ENCODE data around the gene SORBS1. TPM values are rescaled to one million over a fixed set of nuclear protein-coding genes. Genes with fewer than 3 reads are reported as not detected.
A peak's percentile ranks its signal among the peaks of the same experiment; 100 is the strongest.

SORBS1 gene
- total and polyA plus RNA-seq, 2 of the 13 experiments (the other 11 are each of a cell fraction or from before 2014, with no cell fraction given): 16.8 to 39.8 TPM

GRCh38 chr10:95341716-95342130 is 219.4 kb downstream of the SORBS1 start (continued):
- TF ChIP-seq, protein P1, sequence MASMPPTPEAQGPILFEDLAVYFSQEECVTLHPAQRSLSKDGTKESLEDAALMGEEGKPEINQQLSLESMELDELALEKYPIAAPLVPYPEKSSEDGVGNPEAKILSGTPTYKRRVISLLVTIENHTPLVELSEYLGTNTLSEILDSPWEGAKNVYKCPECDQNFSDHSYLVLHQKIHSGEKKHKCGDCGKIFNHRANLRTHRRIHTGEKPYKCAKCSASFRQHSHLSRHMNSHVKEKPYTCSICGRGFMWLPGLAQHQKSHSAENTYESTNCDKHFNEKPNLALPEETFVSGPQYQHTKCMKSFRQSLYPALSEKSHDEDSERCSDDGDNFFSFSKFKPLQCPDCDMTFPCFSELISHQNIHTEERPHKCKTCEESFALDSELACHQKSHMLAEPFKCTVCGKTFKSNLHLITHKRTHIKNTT (CRISPR knock-in tag; IDR thresholded peaks at IDR 0.05): no peak
- TF ChIP-seq BORCS8-MEF2B (CRISPR knock-in tag; IDR thresholded peaks at IDR 0.05) (no peak), ZNF264 (CRISPR knock-in tag; IDR thresholded peaks at IDR 0.05) (no peak), SRF (IDR thresholded peaks at IDR 0.05; ENCODE audit: low read depth, low read length) (peak; percentile 71), TFE3 (CRISPR knock-in tag; IDR thresholded peaks at IDR 0.05) (no peak), CAMTA2 (CRISPR knock-in tag; IDR thresholded peaks at IDR 0.05; ENCODE audit: borderline replicate concordance) (no peak), LCORL (IDR thresholded peaks at IDR 0.05) (no peak), LCORL (CRISPR knock-in tag; IDR thresholded peaks at IDR 0.05) (no peak), NCOA2 (CRISPR knock-in tag; IDR thresholded peaks at IDR 0.05) (peak; percentile 39; the same call in 1 of the 2 replicates), SOX13 (IDR thresholded peaks at IDR 0.05) (no peak), SOX13 (CRISPR knock-in tag; conservative IDR thresholded peaks at IDR 0.05 in 1 of 2, IDR thresholded peaks at IDR 0.05 in 1 of 2) (peak in 1 of 2 experiments; percentile 37; a peak in 1 of 4 replicates), HOXA3 (CRISPR knock-in tag; IDR thresholded peaks at IDR 0.05) (no peak), ZNF382 (CRISPR knock-in tag; IDR thresholded peaks at IDR 0.05; ENCODE audit: borderline replicate concordance) (no peak), ZNF354B (CRISPR knock-in tag; IDR thresholded peaks at IDR 0.05) (no peak), ZNF672 (CRISPR knock-in tag; IDR thresholded peaks at IDR 0.05) (no peak), AHR (CRISPR knock-in tag; IDR thresholded peaks at IDR 0.05) (no peak), FOXK1 (CRISPR knock-in tag; IDR thresholded peaks at IDR 0.05; ENCODE audit: borderline replicate concordance, low read depth) (no peak), ZNF770 (CRISPR knock-in tag; IDR thresholded peaks at IDR 0.05) (no peak)
- TF ChIP-seq, protein P2, sequence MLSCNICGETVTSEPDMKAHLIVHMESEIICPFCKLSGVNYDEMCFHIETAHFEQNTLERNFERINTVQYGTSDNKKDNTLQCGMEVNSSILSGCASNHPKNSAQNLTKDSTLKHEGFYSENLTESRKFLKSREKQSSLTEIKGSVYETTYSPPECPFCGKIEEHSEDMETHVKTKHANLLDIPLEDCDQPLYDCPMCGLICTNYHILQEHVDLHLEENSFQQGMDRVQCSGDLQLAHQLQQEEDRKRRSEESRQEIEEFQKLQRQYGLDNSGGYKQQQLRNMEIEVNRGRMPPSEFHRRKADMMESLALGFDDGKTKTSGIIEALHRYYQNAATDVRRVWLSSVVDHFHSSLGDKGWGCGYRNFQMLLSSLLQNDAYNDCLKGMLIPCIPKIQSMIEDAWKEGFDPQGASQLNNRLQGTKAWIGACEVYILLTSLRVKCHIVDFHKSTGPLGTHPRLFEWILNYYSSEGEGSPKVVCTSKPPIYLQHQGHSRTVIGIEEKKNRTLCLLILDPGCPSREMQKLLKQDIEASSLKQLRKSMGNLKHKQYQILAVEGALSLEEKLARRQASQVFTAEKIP (CRISPR knock-in tag; IDR thresholded peaks at IDR 0.05; ENCODE audit: borderline replicate concordance): no peak
- TF ChIP-seq, protein P3, sequence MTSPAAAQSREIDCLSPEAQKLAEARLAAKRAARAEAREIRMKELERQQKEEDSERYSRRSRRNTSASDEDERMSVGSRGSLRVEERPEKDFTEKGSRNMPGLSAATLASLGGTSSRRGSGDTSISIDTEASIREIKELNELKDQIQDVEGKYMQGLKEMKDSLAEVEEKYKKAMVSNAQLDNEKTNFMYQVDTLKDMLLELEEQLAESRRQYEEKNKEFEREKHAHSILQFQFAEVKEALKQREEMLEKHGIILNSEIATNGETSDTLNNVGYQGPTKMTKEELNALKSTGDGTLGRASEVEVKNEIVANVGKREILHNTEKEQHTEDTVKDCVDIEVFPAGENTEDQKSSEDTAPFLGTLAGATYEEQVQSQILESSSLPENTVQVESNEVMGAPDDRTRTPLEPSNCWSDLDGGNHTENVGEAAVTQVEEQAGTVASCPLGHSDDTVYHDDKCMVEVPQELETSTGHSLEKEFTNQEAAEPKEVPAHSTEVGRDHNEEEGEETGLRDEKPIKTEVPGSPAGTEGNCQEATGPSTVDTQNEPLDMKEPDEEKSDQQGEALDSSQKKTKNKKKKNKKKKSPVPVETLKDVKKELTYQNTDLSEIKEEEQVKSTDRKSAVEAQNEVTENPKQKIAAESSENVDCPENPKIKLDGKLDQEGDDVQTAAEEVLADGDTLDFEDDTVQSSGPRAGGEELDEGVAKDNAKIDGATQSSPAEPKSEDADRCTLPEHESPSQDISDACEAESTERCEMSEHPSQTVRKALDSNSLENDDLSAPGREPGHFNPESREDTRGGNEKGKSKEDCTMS (CRISPR knock-in tag; conservative IDR thresholded peaks at IDR 0.05): no peak
- TF ChIP-seq, protein P4, sequence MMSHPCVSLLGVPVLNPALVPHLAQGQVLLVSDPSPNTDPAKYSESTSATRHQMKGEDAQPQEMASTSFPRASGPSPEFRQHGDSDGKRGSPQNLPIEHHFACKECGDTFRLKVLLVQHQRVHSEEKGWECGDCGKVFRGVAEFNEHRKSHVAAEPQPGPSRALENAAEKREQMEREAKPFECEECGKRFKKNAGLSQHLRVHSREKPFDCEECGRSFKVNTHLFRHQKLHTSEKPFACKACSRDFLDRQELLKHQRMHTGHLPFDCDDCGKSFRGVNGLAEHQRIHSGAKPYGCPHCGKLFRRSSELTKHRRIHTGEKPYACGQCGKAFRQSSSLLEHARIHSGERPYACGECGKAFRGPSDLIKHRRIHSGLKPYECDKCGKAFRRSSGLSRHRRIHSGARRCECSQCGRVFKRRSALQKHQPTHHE (CRISPR knock-in tag; IDR thresholded peaks at IDR 0.05; ENCODE audit: borderline replicate concordance): no peak
